BE2C (cell line): ENCODE data around the gene CDK12. TPM values are rescaled to one million over a fixed set of nuclear protein-coding genes. Genes with fewer than 3 reads are reported as not detected.
"Not testable (repeated sequence)": the region's sequence is repeated elsewhere in the genome, so short reads cannot be mapped to it uniquely, and the experiment has no call there.

ENCODE experiments used
- DNase-seq: peaks from one replicate; pipeline ENCODE4 v3.0.0-alpha.2; 2020
- H3K27me3 ChIP-seq: fragments of 250-450 bp; sonication (Bioruptor Pico); 2 replicates; pipeline ENCODE4 v1.5.1; 2020; ENCODE audit warnings: mild to moderate bottlenecking
- H3K36me3 ChIP-seq: fragments of 250-450 bp; sonication (Bioruptor Pico); 2 replicates; pipeline ENCODE4 v1.5.1; 2020; ENCODE audit warnings: mild to moderate bottlenecking
- H3K4me1 ChIP-seq: fragments of 250-450 bp; sonication (Bioruptor Pico); 2 replicates; pipeline ENCODE4 v1.5.1; 2020
- H3K4me3 ChIP-seq: 2 replicates; pipeline ENCODE4 v1.5.1; 2011; ENCODE audit warnings: low read depth, low read length
- H3K9me3 ChIP-seq: fragments of 250-450 bp; sonication (Bioruptor Pico); 2 replicates; pipeline ENCODE4 v1.5.1; 2020
- CTCF ChIP-seq: IDR thresholded peaks from 2 replicates; pipeline ENCODE4 v1.5.1; 2012; ENCODE audit warnings: mild to moderate bottlenecking, low read depth, low read length
- polyA plus RNA-seq: library from polyadenylated mRNA; unstranded; fragments of >200 nt; gene quantifications from one replicate; pipeline ENCODE4 v1.2.1, GENCODE V29; 2012; ENCODE audit warnings: low read depth, missing spikeins; ENCODE audit not compliant: insufficient read length, insufficient read depth

CDK12 gene
- polyA plus RNA-seq: 52.2 TPM

- H3K4me3 ChIP-seq: peak within 1 kb of the TSS; percentile 87
- no peaks in the 10 kb centered on the region for H3K4me1 ChIP-seq
- peak; percentile 96 for DNase-seq
- H3K9me3 ChIP-seq: no peaks in the 10 kb centered on the region
- TF ChIP-seq CTCF: no peak
- no peaks in the 10 kb centered on the region; the same call in 1 of the 2 replicates for H3K36me3 ChIP-seq
- no peaks in the 10 kb centered on the region for H3K27me3 ChIP-seq
These were observed at the start of gene CDK12 for GRCh38 chr17:39461113-39461925. CDK12 (plus strand) TSS chr17:39461486; CDS start chr17:39462072, 586 bp downstream.

GRCh38 chr17:39416141-39416540 lies 45.1 kb upstream of the CDK12 start:
- Histone ChIP-seq H3K4me3 (no peak overlapping the region), H3K27me3 (no peaks in the 10 kb centered on the region), H3K9me3 (no peaks in the 10 kb centered on the region), H3K4me1 (no peaks in the 10 kb centered on the region), H3K36me3 (peaks cover 71% of the 10 kb centered on the region)
- DNase-seq: no peak
- no peak for TF ChIP-seq CTCF

GRCh38 chr17:39429600-39429999 lies 31.7 kb upstream of the CDK12 start:
- H3K27me3 ChIP-seq: no peaks in the 10 kb centered on the region
- H3K4me1 ChIP-seq: no peaks in the 10 kb centered on the region
- no peak overlapping the region for H3K4me3 ChIP-seq
- DNase-seq: no peak
- H3K36me3 ChIP-seq: peaks cover 80% of the 10 kb centered on the region
- no peak for TF ChIP-seq CTCF
- no peaks in the 10 kb centered on the region for H3K9me3 ChIP-seq

- not testable (repeated sequence) for H3K9me3 ChIP-seq, H3K27me3 ChIP-seq, H3K4me3 ChIP-seq, H3K4me1 ChIP-seq, DNase-seq
- peaks cover 79% of the 10 kb centered on the region for H3K36me3 ChIP-seq
These were observed 21.4 kb upstream of the CDK12 start for GRCh38 chr17:39439868-39440267.

GRCh38 chr17:39443326-39443725 lies 18.0 kb upstream of the CDK12 start:
- peaks cover 74% of the 10 kb centered on the region for H3K36me3 ChIP-seq

GRCh38 chr17:39447561-39447960 lies 13.7 kb upstream of the CDK12 start:
- Histone ChIP-seq H3K27me3 (no peaks in the 10 kb centered on the region), H3K4me1 (peaks cover 7% of the 10 kb centered on the region; the same call in 1 of the 2 replicates), H3K36me3 (peaks cover 47% of the 10 kb centered on the region), H3K4me3 (no peak overlapping the region), H3K9me3 (no peaks in the 10 kb centered on the region; the same call in 1 of the 2 replicates)
- no peak for TF ChIP-seq CTCF
- no peak for DNase-seq

More at GRCh38 chr17:39443326-39443725, 18.0 kb upstream of the CDK12 start:
- DNase-seq: no peak
- Histone ChIP-seq H3K27me3 (no peaks in the 10 kb centered on the region), H3K9me3 (no peaks in the 10 kb centered on the region), H3K4me3 (no peak overlapping the region), H3K4me1 (no peaks in the 10 kb centered on the region)
- TF ChIP-seq CTCF: no peak
